Small intestine (tissue), 7 donors: ENCODE measurements around the gene PTPN9. TPM values are rescaled to one million over a fixed set of nuclear protein-coding genes. Genes with fewer than 3 reads are reported as not detected.
A peak's percentile ranks its signal among the peaks of the same experiment; 100 is the strongest.
"Not testable (repeated sequence)": the region's sequence is repeated elsewhere in the genome, so short reads cannot be mapped to it uniquely, and the experiment has no call there.

Source experiments
- DNase-seq, 2 donors: peaks; one replicate each; pipeline versions ENCODE4 v3.0.0 to v3.0.0-alpha.2; 2013
- FAIRE-seq: peaks from 2 replicates; lab custom pipeline; 2012; peaks lifted over from hg19 to GRCh38; lab: Jason Lieb, UNC
- H3K27ac ChIP-seq, 3 donors: one replicate each; pipeline ENCODE4 v1.5.1; 2013; ENCODE audit warnings: low read length in 2 of 3, mild to moderate bottlenecking in 2 of 3, control low read depth in 1 of 3, inconsistent platforms in 1 of 3, low read depth in 1 of 3, moderate library complexity in 1 of 3
- H3K27me3 ChIP-seq, 3 donors: one replicate each; pipeline ENCODE4 v1.6.1; 2013; ENCODE audit warnings: low read length in 3 of 3, inconsistent platforms in 1 of 3; ENCODE audit not compliant: control insufficient read depth in 3 of 3, insufficient read depth in 3 of 3
- H3K36me3 ChIP-seq, 3 donors: one replicate each; pipeline ENCODE4 v1.6.1; 2013; ENCODE audit warnings: low read length in 3 of 3, inconsistent platforms in 1 of 3, low read depth in 1 of 3, mild to moderate bottlenecking in 1 of 3, moderate library complexity in 1 of 3; ENCODE audit not compliant: control insufficient read depth in 3 of 3, insufficient read depth in 2 of 3
- H3K4me1 ChIP-seq, 3 donors: one replicate each; pipeline ENCODE4 v1.6.1; 2013; ENCODE audit warnings: low read length in 2 of 3, inconsistent platforms in 1 of 3, low read depth in 1 of 3, mild to moderate bottlenecking in 1 of 3, moderate library complexity in 1 of 3; ENCODE audit not compliant: control insufficient read depth in 3 of 3, insufficient read depth in 2 of 3
- H3K4me3 ChIP-seq, 3 donors: one replicate each; pipeline ENCODE4 v1.5.1; 2013; ENCODE audit warnings: low read length in 3 of 3, control low read depth in 1 of 3, inconsistent platforms in 1 of 3, low read depth in 1 of 3, mild to moderate bottlenecking in 1 of 3, moderate library complexity in 1 of 3
- H3K9me3 ChIP-seq, 2 donors: one replicate each; pipeline ENCODE4 v1.6.1; 2013; ENCODE audit warnings: low read depth in 1 of 2, low read length in 1 of 2; ENCODE audit not compliant: control insufficient read depth in 2 of 2, insufficient read depth in 1 of 2
- WGBS, 3 donors: extraction: QIAGEN DNeasy Blood & Tissue Kit; methylation state at CpG; one replicate each; pipeline ENCODE4 v1.1.7; 2013; 5-methylcytosine and 5-hydroxymethylcytosine counted together
- polyA plus RNA-seq, 4 donors: library from polyadenylated mRNA; stranded (reverse) in 3 of 4; unstranded in 1 of 4; fragments of 200-250 nt in 3 of 4; fragments of 120-200 nt in 1 of 4; gene quantifications; one replicate each; pipeline versions ENCODE4 v1.2.1 to v1.2.3, GENCODE V29; 2013
- donor health status: healthy with polysubstance abuse.
- donor health status: control.
- donor health status: control.
- donor health status: Bipolar disorder and iron deficiency.
- donor health status: healthy.

PTPN9 gene
- polyA plus RNA-seq, 4 donors = 19.7 to 40.2 (median 20.6) TPM

DNA sequence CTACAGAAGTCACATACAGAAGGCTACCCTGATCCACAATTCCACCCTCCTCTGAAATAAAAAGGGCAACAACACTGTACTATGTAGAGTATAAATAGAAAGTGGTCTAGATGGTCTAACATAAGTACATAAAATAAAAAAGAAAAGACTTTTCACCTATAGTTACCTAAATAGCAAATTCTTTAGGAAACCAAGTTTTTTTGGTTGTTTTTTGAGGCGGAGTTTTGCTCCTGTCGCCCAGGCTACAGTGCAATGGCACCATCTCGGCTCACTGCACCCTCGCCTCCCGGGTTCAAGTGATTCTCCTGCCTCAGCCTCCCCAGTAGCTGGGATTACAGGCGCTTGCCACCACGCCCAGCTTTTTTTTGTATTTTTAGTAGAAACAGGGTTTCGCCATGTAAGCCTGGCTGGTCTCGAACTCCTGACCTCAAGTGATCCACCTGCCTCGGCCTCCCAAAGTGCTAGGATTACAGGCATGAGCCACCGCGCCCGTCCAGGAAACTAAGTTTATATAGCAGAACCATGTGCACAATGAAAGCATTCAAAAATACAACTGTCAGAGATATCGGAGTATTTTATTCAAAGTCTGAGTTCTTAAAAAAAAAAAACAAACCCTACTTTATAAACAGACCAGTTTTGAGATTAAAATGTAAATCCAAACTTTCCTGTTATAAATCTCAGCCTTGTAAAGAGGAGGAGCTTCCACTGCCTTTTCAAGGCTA lies 129.4 kb downstream of the PTPN9 start:
- FAIRE-seq (no peak), DNase-seq (no peak)
- peak overlapping the region in 2 of 3 donors; percentile 92 to 95 for H3K27ac ChIP-seq
- H3K4me1 ChIP-seq = peaks cover 0 to 11% (median 3%) of the 10 kb centered on the region in 3 donors
- peaks cover 0 to 10% (median 0%) of the 10 kb centered on the region in 3 donors for H3K36me3 ChIP-seq
- H3K9me3 ChIP-seq = no peaks in the 10 kb centered on the region
- no peaks in the 10 kb centered on the region for H3K27me3 ChIP-seq
- H3K4me3 ChIP-seq = peak overlapping the region; percentile 43 to 93 (median 92)
- 13 to 37% (median 23%) methylated on average over 14 of the region's 14 CpGs for WGBS, 3 donors

DNA sequence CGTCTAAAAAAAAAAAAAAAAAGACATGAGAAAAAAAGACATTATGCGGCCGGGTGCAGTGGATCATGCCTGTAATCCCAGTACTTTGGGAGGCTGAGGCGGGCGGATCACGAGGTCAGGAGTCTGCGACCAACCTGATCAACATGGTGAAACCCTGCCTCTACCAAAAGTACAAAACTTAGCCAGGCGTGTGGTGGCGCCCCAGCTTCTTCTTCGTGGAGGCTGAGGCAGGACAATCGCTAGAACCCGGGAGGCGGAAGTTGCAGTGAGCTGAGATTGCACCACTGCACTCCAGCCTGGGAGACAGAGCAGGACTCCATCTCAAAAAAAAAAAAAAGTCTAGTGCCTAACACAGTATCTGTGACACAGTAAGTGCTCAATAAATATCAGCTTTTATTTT lies 130.9 kb downstream of the PTPN9 start:
- H3K27me3 ChIP-seq, H3K9me3 ChIP-seq, H3K4me3 ChIP-seq, H3K4me1 ChIP-seq, DNase-seq, H3K27ac ChIP-seq, FAIRE-seq: not testable (repeated sequence)
- WGBS, 3 donors = 85 to 90% (median 87%) methylated on average over 11 to 13 of the region's 13 CpGs
- H3K36me3 ChIP-seq = peaks cover 0 to 16% (median 0%) of the 10 kb centered on the region in 3 donors

- Histone ChIP-seq H3K27me3 (no peaks in the 10 kb centered on the region), H3K36me3 (peaks cover 2 to 31% (median 2%) of the 10 kb centered on the region in 3 donors), H3K9me3 (no peaks in the 10 kb centered on the region), H3K4me1 (peaks cover 0 to 3% (median 0%) of the 10 kb centered on the region in 3 donors), H3K27ac (no peak overlapping the region), H3K4me3 (no peak overlapping the region)
- FAIRE-seq = no peak
- DNase-seq = no peak
- WGBS, 3 donors = 71 to 86% (median 71%) methylated on average over 3 of the region's 3 CpGs
These were observed 133.0 kb downstream of the PTPN9 start for GRCh38 chr15:75446151-75446550.

- not testable (repeated sequence) for H3K9me3 ChIP-seq, FAIRE-seq, DNase-seq, H3K4me1 ChIP-seq, H3K4me3 ChIP-seq, H3K27ac ChIP-seq, H3K27me3 ChIP-seq
- 91 to 92% (median 91%) methylated on average over 10 of the region's 10 CpGs for WGBS, 3 donors
- peaks cover 2 to 31% (median 2%) of the 10 kb centered on the region in 3 donors for H3K36me3 ChIP-seq
These were observed 133.8 kb downstream of the PTPN9 start for GRCh38 chr15:75445324-75445723.

DNA sequence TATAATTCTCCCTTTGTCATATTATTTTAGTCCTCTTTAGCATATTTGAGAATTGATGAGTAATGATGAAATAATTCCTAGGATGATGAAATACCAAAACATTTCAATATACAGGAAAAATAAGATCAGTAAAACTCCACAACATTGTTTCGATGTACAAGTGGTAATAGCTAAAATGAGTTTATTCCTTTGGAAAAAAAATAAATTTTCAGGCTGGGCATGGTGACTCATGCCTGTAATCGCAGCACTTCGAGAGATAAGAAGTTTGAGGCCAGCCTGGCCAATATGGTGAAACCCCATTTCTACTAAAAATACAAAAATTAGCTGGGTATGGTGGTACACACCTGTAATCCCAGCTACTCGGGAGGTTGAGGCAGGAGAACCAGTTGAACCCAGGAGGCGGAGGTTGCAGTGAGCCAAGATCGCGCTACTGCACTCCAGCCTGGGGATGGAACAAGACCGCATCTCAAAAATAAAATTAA lies 135.1 kb downstream of the PTPN9 start:
- peaks cover 2 to 31% (median 2%) of the 10 kb centered on the region in 3 donors for H3K36me3 ChIP-seq
- not testable (repeated sequence) for H3K9me3 ChIP-seq, H3K4me3 ChIP-seq, FAIRE-seq, H3K27me3 ChIP-seq, DNase-seq, H3K27ac ChIP-seq, H3K4me1 ChIP-seq
- WGBS, 3 donors = 82 to 84% (median 83%) methylated on average over 8 of the region's 8 CpGs

GRCh38 chr15:75437721-75438120 lies 141.4 kb downstream of the PTPN9 start:
- WGBS, 3 donors = 93 to 95% (median 93%) methylated on average over 4 of the region's 4 CpGs
- Histone ChIP-seq H3K4me1 (no peaks in the 10 kb centered on the region), H3K4me3 (no peak overlapping the region), H3K36me3 (peaks cover 2 to 37% (median 6%) of the 10 kb centered on the region in 3 donors), H3K9me3 (no peaks in the 10 kb centered on the region), H3K27me3 (no peaks in the 10 kb centered on the region), H3K27ac (no peak overlapping the region)
- FAIRE-seq = no peak
- DNase-seq = no peak

DNA sequence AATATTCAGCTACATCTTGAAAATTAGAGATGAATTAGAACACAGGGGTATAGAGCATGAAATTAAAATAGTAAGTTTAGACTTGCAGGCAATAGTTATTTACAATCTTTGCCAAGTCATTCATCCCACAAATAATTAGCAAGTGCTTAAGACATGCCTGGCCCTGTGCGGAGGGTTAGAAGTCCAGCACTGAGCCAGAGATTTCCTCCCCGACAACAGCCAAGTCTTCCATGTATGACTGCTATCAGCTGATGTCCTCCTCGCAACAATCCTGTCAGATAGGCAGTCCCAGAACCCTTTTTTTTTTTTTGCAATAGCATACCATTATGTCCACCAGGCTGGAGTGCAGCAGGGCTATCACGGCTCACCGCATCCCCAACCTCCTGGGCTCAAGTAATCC lies 142.2 kb downstream of the PTPN9 start:
- Histone ChIP-seq H3K4me1 (no peaks in the 10 kb centered on the region), H3K4me3 (no peak overlapping the region), H3K9me3 (no peaks in the 10 kb centered on the region), H3K27me3 (no peaks in the 10 kb centered on the region), H3K27ac (no peak overlapping the region), H3K36me3 (peaks cover 2 to 33% (median 6%) of the 10 kb centered on the region in 3 donors)
- 81 to 94% (median 94%) methylated on average over 5 of the region's 5 CpGs for WGBS, 3 donors
- FAIRE-seq (no peak), DNase-seq (no peak)

GRCh38 chr15:75431682-75432081 lies 147.4 kb downstream of the PTPN9 start:
- 35 to 41% (median 39%) methylated on average over 1 of the region's 1 CpG for WGBS, 3 donors
- Histone ChIP-seq H3K27me3 (no peaks in the 10 kb centered on the region), H3K4me3 (no peak overlapping the region), H3K27ac (no peak overlapping the region), H3K9me3 (no peaks in the 10 kb centered on the region), H3K4me1 (no peaks in the 10 kb centered on the region), H3K36me3 (peaks cover 6 to 46% (median 7%) of the 10 kb centered on the region in 3 donors)
- FAIRE-seq (no peak), DNase-seq (no peak)
